GM12872 (cell line): ENCODE results near the gene MYPN.

Experiments used
- TF ChIP-seq, protein P1 (sequence below): IDR thresholded peaks from 3 replicates; pipeline ENCODE4 v1.5.1; 2011; ENCODE audit warnings: low read depth, mild to moderate bottlenecking, low read length, moderate library complexity; ENCODE audit not compliant: insufficient read depth

The MYPN gene

DNA sequence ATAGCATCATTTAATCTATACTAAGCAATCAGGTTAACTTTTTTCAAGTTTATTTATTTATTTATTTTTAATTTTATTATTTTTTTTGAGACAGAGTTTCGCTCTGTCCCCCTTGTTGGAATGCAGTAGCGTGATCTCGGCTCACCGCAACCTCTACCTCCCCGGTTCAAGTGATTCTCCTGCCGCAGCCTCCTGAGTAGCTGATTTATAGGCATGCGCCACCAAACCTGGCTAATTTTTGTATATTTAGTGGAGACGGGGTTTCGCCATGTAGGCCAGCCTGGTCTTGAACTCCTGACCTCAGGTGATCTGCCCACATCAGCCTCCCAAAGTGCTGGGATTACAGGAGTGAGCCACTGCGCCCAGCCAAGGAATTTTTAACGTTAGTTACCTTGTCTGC is 635 bp upstream of the MYPN start:
- TF ChIP-seq, protein P1, sequence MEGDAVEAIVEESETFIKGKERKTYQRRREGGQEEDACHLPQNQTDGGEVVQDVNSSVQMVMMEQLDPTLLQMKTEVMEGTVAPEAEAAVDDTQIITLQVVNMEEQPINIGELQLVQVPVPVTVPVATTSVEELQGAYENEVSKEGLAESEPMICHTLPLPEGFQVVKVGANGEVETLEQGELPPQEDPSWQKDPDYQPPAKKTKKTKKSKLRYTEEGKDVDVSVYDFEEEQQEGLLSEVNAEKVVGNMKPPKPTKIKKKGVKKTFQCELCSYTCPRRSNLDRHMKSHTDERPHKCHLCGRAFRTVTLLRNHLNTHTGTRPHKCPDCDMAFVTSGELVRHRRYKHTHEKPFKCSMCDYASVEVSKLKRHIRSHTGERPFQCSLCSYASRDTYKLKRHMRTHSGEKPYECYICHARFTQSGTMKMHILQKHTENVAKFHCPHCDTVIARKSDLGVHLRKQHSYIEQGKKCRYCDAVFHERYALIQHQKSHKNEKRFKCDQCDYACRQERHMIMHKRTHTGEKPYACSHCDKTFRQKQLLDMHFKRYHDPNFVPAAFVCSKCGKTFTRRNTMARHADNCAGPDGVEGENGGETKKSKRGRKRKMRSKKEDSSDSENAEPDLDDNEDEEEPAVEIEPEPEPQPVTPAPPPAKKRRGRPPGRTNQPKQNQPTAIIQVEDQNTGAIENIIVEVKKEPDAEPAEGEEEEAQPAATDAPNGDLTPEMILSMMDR: no peak

DNA sequence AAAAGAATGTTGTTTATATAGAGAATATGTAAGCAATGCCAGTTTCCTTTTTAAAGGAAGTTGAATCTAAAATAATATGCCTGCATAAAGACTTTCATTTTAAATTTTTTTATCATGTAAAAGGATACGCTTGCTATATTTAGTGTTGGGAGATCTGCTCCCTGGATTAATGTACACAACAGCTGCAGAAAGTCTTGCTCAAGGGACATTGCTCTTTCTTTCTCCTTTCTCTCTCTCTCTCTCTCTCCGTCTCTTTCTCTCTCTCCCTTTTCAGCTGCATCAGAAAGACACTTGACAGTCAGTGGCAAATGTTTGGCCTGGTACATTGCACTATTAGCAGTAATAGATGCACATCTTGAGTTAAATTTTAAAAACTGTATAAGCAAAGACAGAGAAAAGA is 739 bp downstream of the MYPN start:
- TF ChIP-seq, protein P1: no peak

DNA sequence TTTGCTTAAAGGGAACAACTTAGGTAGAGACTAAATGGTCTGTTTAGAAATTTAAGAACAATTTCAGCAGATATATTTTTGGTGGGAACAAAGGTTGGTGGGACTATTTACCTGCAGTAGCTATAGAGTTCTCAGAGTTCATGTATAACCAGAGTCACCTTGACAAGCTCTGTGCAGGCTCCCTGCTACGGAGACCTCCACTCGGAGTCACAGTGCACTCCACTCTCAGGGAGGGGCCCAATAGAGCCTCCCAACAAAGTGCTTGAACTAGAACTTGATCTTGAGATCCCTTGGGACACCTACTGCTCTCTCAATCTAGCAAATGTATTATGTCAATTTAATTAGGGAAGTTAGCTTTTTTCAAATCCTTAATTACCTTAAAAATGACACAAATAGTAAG is 2.3 kb downstream of the MYPN start:
- TF ChIP-seq, protein P1: no peak

DNA sequence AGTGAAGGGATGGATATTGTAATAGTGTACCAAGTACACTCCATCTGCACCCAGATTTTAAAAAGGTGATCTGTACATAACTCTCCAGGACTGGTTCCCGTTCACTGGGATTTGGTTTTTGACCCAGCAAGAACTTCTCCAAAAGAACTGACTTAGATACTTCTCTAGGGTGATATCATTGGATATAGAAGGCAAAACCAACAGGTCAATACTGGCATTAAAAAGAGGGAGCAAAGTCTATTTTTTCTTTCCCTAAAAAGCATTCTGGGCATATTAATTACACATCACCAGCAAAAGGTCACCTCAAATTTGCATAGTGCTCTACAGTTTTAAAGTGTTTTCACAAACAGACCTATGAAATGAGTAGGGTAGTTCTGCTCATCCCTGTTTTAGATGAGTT is 3.5 kb downstream of the MYPN start:
- TF ChIP-seq, protein P1: no peak

DNA sequence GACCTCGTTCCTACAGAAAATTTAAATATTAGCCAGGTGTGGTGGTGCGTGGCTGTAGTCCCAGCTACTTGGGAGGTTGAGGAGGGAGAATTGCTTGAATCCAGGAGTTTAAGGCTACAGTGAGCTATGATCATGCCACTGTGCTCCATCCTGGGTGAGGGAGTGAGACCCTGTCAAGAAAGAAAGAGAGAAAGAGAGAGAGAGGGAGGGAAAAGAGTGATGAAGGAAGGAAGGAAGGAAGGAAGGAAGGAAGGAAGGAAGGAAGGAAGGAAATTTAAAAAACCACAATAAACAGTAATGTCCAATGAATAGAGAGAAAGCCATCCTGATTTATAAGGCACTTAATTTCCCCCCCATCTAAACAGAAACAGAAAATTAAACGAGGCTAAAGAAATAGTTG is 9.4 kb downstream of the MYPN start:
- TF ChIP-seq, protein P1: no peak

DNA sequence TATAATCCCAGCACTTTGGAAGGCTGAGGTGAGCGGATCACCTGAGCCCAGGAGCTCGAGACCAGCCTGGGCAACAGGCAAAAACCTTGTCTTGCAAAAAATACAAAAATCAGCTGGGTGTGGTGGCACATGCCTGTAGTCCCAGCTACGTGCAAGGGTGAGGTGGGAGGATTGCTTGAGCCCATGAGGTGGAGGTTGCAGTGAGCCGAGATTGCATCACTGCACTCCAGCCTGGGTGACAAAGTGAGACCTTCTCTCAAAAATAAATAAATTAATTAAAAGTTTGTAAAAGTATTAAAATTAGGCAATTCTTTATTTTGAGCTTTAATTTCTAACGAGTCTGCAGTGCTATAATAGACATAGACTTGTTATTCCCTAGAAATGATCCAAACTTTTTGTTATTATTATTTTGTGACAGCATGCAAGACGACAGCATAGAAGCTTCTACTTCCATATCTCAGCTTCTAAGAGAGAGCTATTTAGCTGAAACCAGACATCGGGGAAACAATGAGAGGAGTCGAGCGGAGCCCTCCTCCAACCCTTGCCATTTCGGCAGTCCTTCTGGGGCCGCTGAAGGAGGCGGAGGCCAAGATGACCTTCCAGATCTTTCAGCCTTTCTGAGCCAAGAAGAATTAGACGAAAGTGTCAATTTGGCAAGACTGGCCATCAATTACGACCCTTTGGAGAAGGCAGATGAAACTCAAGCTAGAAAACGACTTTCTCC is 11.9 kb downstream of the MYPN start:
- TF ChIP-seq, protein P1: no peak

DNA sequence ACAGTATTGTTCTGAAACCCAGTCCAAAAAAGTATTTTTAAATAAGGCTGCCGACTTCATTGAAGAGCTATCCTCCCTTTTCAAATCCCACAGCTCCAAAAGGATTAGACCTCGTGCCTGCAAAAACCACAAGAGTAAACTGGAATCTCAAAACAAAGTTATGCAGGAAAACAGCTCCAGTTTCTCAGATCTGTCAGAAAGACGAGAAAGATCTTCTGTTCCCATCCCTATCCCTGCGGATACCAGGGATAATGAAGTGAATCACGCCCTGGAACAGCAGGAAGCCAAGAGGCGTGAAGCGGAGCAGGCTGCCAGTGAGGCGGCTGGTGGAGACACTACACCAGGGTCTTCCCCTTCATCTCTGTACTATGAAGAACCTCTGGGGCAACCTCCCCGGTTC is 12.6 kb downstream of the MYPN start:
- TF ChIP-seq, protein P1: no peak

DNA sequence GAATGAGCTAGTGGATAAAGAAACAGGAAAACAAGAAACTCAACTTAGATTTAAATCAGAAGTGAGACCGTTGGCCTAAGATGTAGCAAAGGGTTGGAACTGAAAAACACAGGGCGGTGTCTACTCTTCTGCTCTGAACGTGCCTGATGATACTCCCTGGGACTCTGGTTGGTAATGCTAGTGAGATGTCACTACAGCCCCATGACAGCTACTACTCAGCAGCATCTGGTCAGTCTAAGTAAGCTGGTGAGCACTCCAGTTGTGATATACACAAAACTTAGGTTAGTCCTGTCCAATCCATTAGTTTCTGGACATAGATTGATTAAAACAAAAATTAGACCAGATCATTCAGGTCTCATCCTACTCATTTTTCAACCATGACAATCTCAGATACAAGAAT is 15.4 kb downstream of the MYPN start:
- TF ChIP-seq, protein P1: no peak
